Measurements from ENCODE around the gene IGFL2. TPM values are rescaled to one million over a fixed set of nuclear protein-coding genes. Genes with fewer than 3 reads are reported as not detected.

The IGFL2 gene
- total RNA-seq, 1 experiment from 2014 or later, result 64.7 TPM

GRCh38 chr19:46201454-46202310, 53.6 kb downstream of the IGFL2 start:
- Histone ChIP-seq H3K27me3 (replicated peaks; ENCODE audit: control insufficient read depth, insufficient read depth, low read length) (no peaks in the 10 kb centered on the region), H3K36me3 (ENCODE audit: control insufficient read depth, insufficient read depth, low read length) (no peaks in the 10 kb centered on the region; the same call in 1 of the 2 replicates), H3K4me3 (ENCODE audit: low read depth, low read length) (no peak overlapping the region), H3K4me1 (peaks cover 22% of the 10 kb centered on the region), H3K9me3 (peaks cover 27% of the 10 kb centered on the region)
- no TSS peak for BruUV-seq (replicated peaks)
- TF ChIP-seq CTCF (IDR thresholded peaks at IDR 0.05; ENCODE audit: insufficient read depth in 1 of 2, low read depth in 1 of 2, low read length in 1 of 2, severe bottlenecking in 1 of 2, unreplicated experiment in 1 of 2), result no peak
- intact Hi-C loops (cut with micrococcal nuclease; ENCODE audit: unreplicated experiment), result no loop called here
- ChIA-PET CTCF (no interaction called here), POLR2A (no interaction called here)
- H3K9me3 Mint-ChIP-seq (ENCODE audit: unreplicated experiment), result peaks cover 24% of the 10 kb centered on the region
- peaks cover 32% of the 10 kb centered on the region for H3K4me1 Mint-ChIP-seq (ENCODE audit: low read depth, unreplicated experiment)
- H3K27ac Mint-ChIP-seq (ENCODE audit: unreplicated experiment), result peak overlapping the region; percentile 16
- peak overlapping the region; percentile 0 for H3K4me3 Mint-ChIP-seq (ENCODE audit: unreplicated experiment)
- H3K36me3 Mint-ChIP-seq (ENCODE audit: insufficient read depth, unreplicated experiment), result peaks cover 11% of the 10 kb centered on the region
- no peak for DNase-seq
- no peaks in the 10 kb centered on the region for H3K27me3 Mint-ChIP-seq (ENCODE audit: insufficient read depth, unreplicated experiment)

DNA sequence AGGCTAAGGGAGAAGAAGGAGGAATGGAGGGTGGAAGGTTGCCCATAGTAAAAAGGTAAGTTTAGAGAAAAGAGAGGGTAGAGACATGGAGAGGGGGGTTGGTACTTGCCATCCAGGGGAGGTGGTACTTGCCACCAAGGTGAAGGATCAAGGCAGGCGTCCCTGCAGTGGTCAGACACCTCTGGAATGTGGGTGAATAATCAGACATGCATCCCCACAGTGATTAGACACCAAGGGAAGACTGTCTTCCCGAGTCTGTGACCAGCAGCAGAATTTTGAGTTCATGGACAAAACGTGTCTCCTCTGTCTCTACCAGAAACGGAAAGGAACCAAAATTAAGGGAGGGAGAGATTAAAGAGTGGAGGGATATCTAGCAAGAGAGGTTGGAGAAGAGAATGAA, 54.4 kb downstream of the IGFL2 start:
- peak overlapping the region; percentile 16 for H3K27ac Mint-ChIP-seq (ENCODE audit: unreplicated experiment)
- Histone ChIP-seq H3K4me1 (peaks cover 15% of the 10 kb centered on the region), H3K9me3 (peaks cover 27% of the 10 kb centered on the region), H3K36me3 (ENCODE audit: control insufficient read depth, insufficient read depth, low read length) (no peaks in the 10 kb centered on the region; the same call in 1 of the 2 replicates), H3K27me3 (replicated peaks; ENCODE audit: control insufficient read depth, insufficient read depth, low read length) (no peaks in the 10 kb centered on the region), H3K4me3 (ENCODE audit: low read depth, low read length) (no peak overlapping the region)
- TSS peak; percentile 63 for BruUV-seq (replicated peaks)
- no peak for TF ChIP-seq CTCF (IDR thresholded peaks at IDR 0.05; ENCODE audit: insufficient read depth in 1 of 2, low read depth in 1 of 2, low read length in 1 of 2, severe bottlenecking in 1 of 2, unreplicated experiment in 1 of 2)
- no peak for DNase-seq
- H3K4me3 Mint-ChIP-seq (ENCODE audit: unreplicated experiment), result peak overlapping the region; percentile 0
- POLR2A ChIA-PET, result no interaction called here
- CTCF ChIA-PET, result no interaction called here
- intact Hi-C loops (cut with micrococcal nuclease; ENCODE audit: unreplicated experiment), result no loop called here
- H3K4me1 Mint-ChIP-seq (ENCODE audit: low read depth, unreplicated experiment), result peaks cover 24% of the 10 kb centered on the region
- H3K27me3 Mint-ChIP-seq (ENCODE audit: insufficient read depth, unreplicated experiment), result no peaks in the 10 kb centered on the region
- peaks cover 24% of the 10 kb centered on the region for H3K9me3 Mint-ChIP-seq (ENCODE audit: unreplicated experiment)
- peaks cover 11% of the 10 kb centered on the region for H3K36me3 Mint-ChIP-seq (ENCODE audit: insufficient read depth, unreplicated experiment)

- intact Hi-C loops (cut with micrococcal nuclease; ENCODE audit: unreplicated experiment), result loop anchor here (1.0 kb wide), 1 partner anchor 10 kb away; no protein-coding TSS in a partner anchor
- Mint-ChIP-seq H3K27me3 (ENCODE audit: insufficient read depth, unreplicated experiment) (no peaks in the 10 kb centered on the region), H3K4me3 (ENCODE audit: unreplicated experiment) (peak overlapping the region; percentile 0), H3K9me3 (ENCODE audit: unreplicated experiment) (peaks cover 24% of the 10 kb centered on the region), H3K4me1 (ENCODE audit: low read depth, unreplicated experiment) (peaks cover 23% of the 10 kb centered on the region), H3K27ac (ENCODE audit: unreplicated experiment) (peak overlapping the region; percentile 16), H3K36me3 (ENCODE audit: insufficient read depth, unreplicated experiment) (peaks cover 11% of the 10 kb centered on the region)
- peaks cover 18% of the 10 kb centered on the region for H3K4me1 ChIP-seq
- H3K36me3 ChIP-seq (ENCODE audit: control insufficient read depth, insufficient read depth, low read length), result no peaks in the 10 kb centered on the region; the same call in 1 of the 2 replicates
- no peak overlapping the region for H3K4me3 ChIP-seq (ENCODE audit: low read depth, low read length)
- peak; percentile 67 to 69 for DNase-seq
- ChIA-PET CTCF (interaction anchor here (0.6 kb wide), 1 partner anchor 127 kb away, joined by 3 read pairs; no protein-coding TSS in a partner anchor), POLR2A (no interaction called here)
- H3K9me3 ChIP-seq, result peaks cover 27% of the 10 kb centered on the region
- TF ChIP-seq CTCF (IDR thresholded peaks at IDR 0.05; ENCODE audit: insufficient read depth in 1 of 2, low read depth in 1 of 2, low read length in 1 of 2, severe bottlenecking in 1 of 2, unreplicated experiment in 1 of 2), result no peak
- no peaks in the 10 kb centered on the region for H3K27me3 ChIP-seq (replicated peaks; ENCODE audit: control insufficient read depth, insufficient read depth, low read length)
- BruUV-seq (replicated peaks), result no TSS peak
These were observed 55.1 kb downstream of the IGFL2 start for GRCh38 chr19:46202872-46203860.

Measured in Caco-2 (cell line).